H9 (cell line): ENCODE data around the gene RBM19. TPM values are rescaled to one million over a fixed set of nuclear protein-coding genes. Genes with fewer than 3 reads are reported as not detected.

Experiments
- DNase-seq: peaks from one replicate; pipeline ENCODE4 v3.0.0-alpha.2; 2017
- H2AFZ ChIP-seq: one replicate; pipeline ENCODE4 v1.6.1; 2013; ENCODE audit warnings: mild to moderate bottlenecking, low read length, control low read depth, moderate library complexity
- H2AK5ac ChIP-seq: 2 replicates; pipeline ENCODE4 v1.6.1; 2013; ENCODE audit warnings: low read length, control low read depth, mixed read lengths; ENCODE audit not compliant: insufficient read length
- H2BK120ac ChIP-seq: one replicate; pipeline ENCODE4 v1.6.1; 2013; ENCODE audit warnings: low read depth, mild to moderate bottlenecking, low read length, control low read depth, inconsistent platforms; ENCODE audit not compliant: poor library complexity, severe bottlenecking
- H2BK12ac ChIP-seq: 2 replicates; pipeline ENCODE4 v1.6.1; 2013; ENCODE audit warnings: low read length, control low read depth, mixed read lengths, low read depth; ENCODE audit not compliant: insufficient read length
- H2BK15ac ChIP-seq: 2 replicates; pipeline ENCODE4 v1.6.1; 2013; ENCODE audit warnings: low read depth, low read length, control low read depth
- H2BK20ac ChIP-seq: one replicate; pipeline ENCODE4 v1.6.1; 2013; ENCODE audit warnings: low read depth, mild to moderate bottlenecking, low read length, control low read depth, inconsistent platforms; ENCODE audit not compliant: poor library complexity, severe bottlenecking
- H2BK5ac ChIP-seq: 2 replicates; pipeline ENCODE4 v1.6.1; 2013; ENCODE audit warnings: low read length, control low read depth, mixed read lengths; ENCODE audit not compliant: insufficient read length
- H3K14ac ChIP-seq: 2 replicates; pipeline ENCODE4 v1.6.1; 2013; ENCODE audit warnings: low read length, control low read depth; ENCODE audit not compliant: insufficient read depth
- H3K18ac ChIP-seq: 2 replicates; pipeline ENCODE4 v1.6.1; 2013; ENCODE audit warnings: low read depth, mild to moderate bottlenecking, mixed read lengths, low read length, control low read depth; ENCODE audit not compliant: insufficient read length
- H3K23ac ChIP-seq: 2 replicates; pipeline ENCODE4 v1.6.1; 2013; ENCODE audit warnings: low read length, control low read depth, mixed read lengths, low read depth; ENCODE audit not compliant: insufficient read length
- H3K23me2 ChIP-seq: 2 replicates; pipeline ENCODE4 v1.6.1; 2013; ENCODE audit warnings: low read depth, mild to moderate bottlenecking, mixed read lengths, low read length, control low read depth; ENCODE audit not compliant: insufficient read length, poor library complexity, severe bottlenecking
- H3K27ac ChIP-seq: 2 replicates; pipeline ENCODE4 v1.5.1; 2013; ENCODE audit warnings: low read length, control low read depth, mixed read lengths, low read depth; ENCODE audit not compliant: insufficient read length
- H3K27me3 ChIP-seq: 2 replicates; pipeline ENCODE4 v1.6.1; 2013; ENCODE audit warnings: low read length, control low read depth, inconsistent platforms; ENCODE audit not compliant: insufficient read depth
- H3K4ac ChIP-seq: 2 replicates; pipeline ENCODE4 v1.6.1; 2013; ENCODE audit warnings: low read depth, mild to moderate bottlenecking, control low read depth, inconsistent platforms, low read length, moderate library complexity
- H3K4me1 ChIP-seq: 2 replicates; pipeline ENCODE4 v1.6.1; 2013; ENCODE audit warnings: low read length, control low read depth, inconsistent platforms; ENCODE audit not compliant: insufficient read depth
- H3K4me2 ChIP-seq: 2 replicates; pipeline ENCODE4 v1.6.1; 2013; ENCODE audit warnings: low read length, control low read depth, mixed read lengths; ENCODE audit not compliant: insufficient read length, insufficient read depth
- H3K56ac ChIP-seq: 2 replicates; pipeline ENCODE4 v1.6.1; 2013; ENCODE audit warnings: low read depth, mild to moderate bottlenecking, mixed read lengths, low read length, control low read depth; ENCODE audit not compliant: insufficient read length
- H3K79me1 ChIP-seq: 2 replicates; pipeline ENCODE4 v1.6.1; 2013; ENCODE audit warnings: low read depth, mild to moderate bottlenecking, moderate library complexity, low read length, control low read depth, inconsistent platforms; ENCODE audit not compliant: insufficient read depth, poor library complexity, severe bottlenecking
- H3K79me2 ChIP-seq: 2 replicates; pipeline ENCODE4 v1.6.1; 2013; ENCODE audit warnings: low read length, control low read depth, inconsistent platforms; ENCODE audit not compliant: insufficient read depth
- H3K9ac ChIP-seq: 2 replicates; pipeline ENCODE4 v1.6.1; 2013; ENCODE audit warnings: low read length, control low read depth, mixed read lengths; ENCODE audit not compliant: insufficient read length; ENCODE audit errors: extremely low read depth
- H3K9me3 ChIP-seq: one replicate; pipeline ENCODE4 v1.6.1; 2013; ENCODE audit warnings: low read depth, low read length, inconsistent platforms; ENCODE audit not compliant: control insufficient read depth
- H3T11ph ChIP-seq: one replicate; pipeline ENCODE4 v1.6.1; 2013; ENCODE audit warnings: mild to moderate bottlenecking, low read length, control low read depth, inconsistent platforms
- H4K20me1 ChIP-seq: one replicate; pipeline ENCODE4 v1.6.1; 2013; ENCODE audit not compliant: control insufficient read depth, insufficient read length, insufficient read depth
- H4K5ac ChIP-seq: 2 replicates; pipeline ENCODE4 v1.6.1; 2013; ENCODE audit warnings: low read depth, mild to moderate bottlenecking, mixed read lengths, low read length, control low read depth; ENCODE audit not compliant: insufficient read length
- H4K8ac ChIP-seq: replicated peaks from 2 replicates; pipeline ENCODE4 v1.6.1; 2013; ENCODE audit warnings: low read length, control low read depth, mixed read lengths, low read depth; ENCODE audit not compliant: insufficient read length
- H4K91ac ChIP-seq: 2 replicates; pipeline ENCODE4 v1.6.1; 2013; ENCODE audit warnings: low read depth, mild to moderate bottlenecking, moderate library complexity, mixed read lengths, low read length, control low read depth; ENCODE audit not compliant: insufficient read length
- H3K27ac Mint-ChIP-seq, 3 experiments: 2 replicates in 2 of 3; 3 replicates in 1 of 3; pipeline ENCODE4 v1.8.0; 2020 to 2021; ENCODE audit warnings: mixed read lengths in 3 of 3, mild to moderate bottlenecking in 1 of 3, moderate library complexity in 1 of 3
- H3K27me3 Mint-ChIP-seq: 2 replicates; pipeline ENCODE4 v1.8.0; 2021; ENCODE audit warnings: low read depth, mild to moderate bottlenecking, moderate library complexity, mixed read lengths
- H3K36me3 Mint-ChIP-seq, 3 experiments: 2 replicates in 2 of 3; 3 replicates in 1 of 3; pipeline ENCODE4 v1.8.0; 2020 to 2021; ENCODE audit warnings: low read depth in 3 of 3, mixed read lengths in 3 of 3; ENCODE audit not compliant: insufficient read depth in 1 of 3
- H3K4me1 Mint-ChIP-seq, 2 experiments: 2 replicates each; pipeline ENCODE4 v1.8.0; 2020; ENCODE audit warnings: mixed read lengths in 2 of 2
- H3K4me3 Mint-ChIP-seq, 2 experiments: 2 replicates in 1 of 2; 3 replicates in 1 of 2; pipeline ENCODE4 v1.8.0; 2020 to 2021; ENCODE audit warnings: mild to moderate bottlenecking in 2 of 2, mixed read lengths in 2 of 2, moderate library complexity in 1 of 2
- H3K9me3 Mint-ChIP-seq, 2 experiments: 2 replicates in 1 of 2; 3 replicates in 1 of 2; pipeline ENCODE4 v1.8.0; 2020; ENCODE audit warnings: mild to moderate bottlenecking in 2 of 2, mixed read lengths in 2 of 2, moderate library complexity in 1 of 2
- WGBS: extraction: QIAGEN DNeasy Blood & Tissue Kit; methylation state at CpG from one replicate; pipeline ENCODE4 v1.1.7; 2013; ENCODE audit warnings: missing lambda C conversion rate, low lambda C conversion rate, mixed read lengths; ENCODE audit not compliant: insufficient read length; ENCODE audit errors: extremely low coverage; 5-methylcytosine and 5-hydroxymethylcytosine counted together
- total RNA-seq: library from RNA; stranded (reverse); gene quantifications from 2 replicates; pipeline ENCODE4 v1.2.1, GENCODE V29; 2021
- TF ChIP-seq, protein P1 (sequence below): fragments of 200-600 bp; sonication (generic); conservative IDR thresholded peaks from 3 replicates; pipeline ENCODE4 v1.8.0; 2021; ENCODE audit warnings: antibody characterized with exemption, mild to moderate bottlenecking

Gene RBM19
- total RNA-seq, 1 experiment from 2014 or later, result 32.2 TPM

DNA sequence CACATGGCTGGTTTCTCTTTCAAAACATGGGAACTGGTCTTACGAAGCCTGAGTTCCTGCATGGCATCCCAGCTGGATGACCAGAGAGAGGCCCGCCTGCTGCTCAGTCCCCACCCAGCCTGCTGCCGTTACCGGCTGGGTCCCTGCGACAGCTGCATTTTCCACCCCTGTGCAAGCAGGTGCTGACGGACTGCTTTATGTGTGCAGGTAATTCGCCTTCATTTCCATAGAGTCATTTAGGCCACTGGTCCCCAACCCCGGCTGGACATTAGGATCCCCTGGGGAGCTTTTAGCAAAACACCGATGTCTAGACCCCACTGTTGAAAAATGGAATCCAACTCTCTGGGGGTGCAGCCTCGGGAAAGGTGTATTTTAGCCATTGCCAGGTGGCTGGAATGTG, 51.9 kb downstream of the RBM19 start:
- H2BK5ac ChIP-seq, result no peak overlapping the region
- H2BK120ac ChIP-seq, result no peak overlapping the region
- Mint-ChIP-seq H3K9me3 (no peaks in the 10 kb centered on the region), H3K4me3 (no peak overlapping the region), H3K36me3 (peaks cover 14 to 46% (median 30%) of the 10 kb centered on the region in 3 experiments; a peak in 6 of 7 replicates), H3K4me1 (peaks cover 9 to 22% of the 10 kb centered on the region in 2 experiments), H3K27ac (no peak overlapping the region; a peak in 1 of 7 replicates), H3K27me3 (no peaks in the 10 kb centered on the region)
- H2AFZ ChIP-seq, result no peak overlapping the region
- H3K14ac ChIP-seq, result no peak overlapping the region
- no peak overlapping the region for H3K4ac ChIP-seq
- H2BK20ac ChIP-seq, result no peak overlapping the region
- H3K79me1 ChIP-seq, result no peaks in the 10 kb centered on the region
- H3T11ph ChIP-seq, result no peak overlapping the region
- H3K27ac ChIP-seq, result no peak overlapping the region
- no peaks in the 10 kb centered on the region for H3K27me3 ChIP-seq
- no peak overlapping the region for H2BK15ac ChIP-seq
- no peak overlapping the region for H3K9ac ChIP-seq
- no peak overlapping the region for H4K8ac ChIP-seq
- no peak overlapping the region for H3K56ac ChIP-seq
- no peak overlapping the region for H3K23ac ChIP-seq
- no peaks in the 10 kb centered on the region for H3K79me2 ChIP-seq
- no peaks in the 10 kb centered on the region for H3K4me1 ChIP-seq
- DNase-seq, result no peak
- no peak overlapping the region for H2AK5ac ChIP-seq
- H3K18ac ChIP-seq, result no peak overlapping the region
- H4K91ac ChIP-seq, result no peak overlapping the region
- no peak overlapping the region for H3K4me2 ChIP-seq
- H3K23me2 ChIP-seq, result no peaks in the 10 kb centered on the region
- no peak overlapping the region for H2BK12ac ChIP-seq
- no peaks in the 10 kb centered on the region for H4K20me1 ChIP-seq
- no peak overlapping the region for H4K5ac ChIP-seq
- no peaks in the 10 kb centered on the region for H3K9me3 ChIP-seq
- TF ChIP-seq, protein P1, sequence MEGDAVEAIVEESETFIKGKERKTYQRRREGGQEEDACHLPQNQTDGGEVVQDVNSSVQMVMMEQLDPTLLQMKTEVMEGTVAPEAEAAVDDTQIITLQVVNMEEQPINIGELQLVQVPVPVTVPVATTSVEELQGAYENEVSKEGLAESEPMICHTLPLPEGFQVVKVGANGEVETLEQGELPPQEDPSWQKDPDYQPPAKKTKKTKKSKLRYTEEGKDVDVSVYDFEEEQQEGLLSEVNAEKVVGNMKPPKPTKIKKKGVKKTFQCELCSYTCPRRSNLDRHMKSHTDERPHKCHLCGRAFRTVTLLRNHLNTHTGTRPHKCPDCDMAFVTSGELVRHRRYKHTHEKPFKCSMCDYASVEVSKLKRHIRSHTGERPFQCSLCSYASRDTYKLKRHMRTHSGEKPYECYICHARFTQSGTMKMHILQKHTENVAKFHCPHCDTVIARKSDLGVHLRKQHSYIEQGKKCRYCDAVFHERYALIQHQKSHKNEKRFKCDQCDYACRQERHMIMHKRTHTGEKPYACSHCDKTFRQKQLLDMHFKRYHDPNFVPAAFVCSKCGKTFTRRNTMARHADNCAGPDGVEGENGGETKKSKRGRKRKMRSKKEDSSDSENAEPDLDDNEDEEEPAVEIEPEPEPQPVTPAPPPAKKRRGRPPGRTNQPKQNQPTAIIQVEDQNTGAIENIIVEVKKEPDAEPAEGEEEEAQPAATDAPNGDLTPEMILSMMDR, result no peak
- WGBS, result no CpG with 5 or more reads among the region's 10 CpGs
